HL-60 (cell line): Measurements from ENCODE around the gene DDX39A.

ENCODE experiments used
- DNase-seq, 2 experiments: peaks; one replicate each; pipeline ENCODE4 v3.0.0-alpha.2; 2010 to 2020; ENCODE audit warnings: low read depth in 1 of 2, low spot score in 1 of 2
- H3K27ac ChIP-seq: fragments of 250-450 bp; sonication (Bioruptor Pico); replicated peaks from 2 replicates; pipeline ENCODE4 v1.5.1; 2020; ENCODE audit warnings: mild to moderate bottlenecking, moderate library complexity
- H3K27me3 ChIP-seq: fragments of 250-450 bp; sonication (Bioruptor Pico); 2 replicates; pipeline ENCODE4 v1.5.1; 2021; ENCODE audit warnings: mild to moderate bottlenecking, moderate library complexity; ENCODE audit not compliant: insufficient read depth, poor library complexity, severe bottlenecking
- H3K4me3 ChIP-seq: replicated peaks from 2 replicates; pipeline ENCODE4 v1.5.1; 2011; ENCODE audit warnings: mild to moderate bottlenecking, control low read depth, low read length; ENCODE audit not compliant: insufficient read depth
- GABPA ChIP-seq: IDR thresholded peaks from 2 replicates; pipeline ENCODE4 v1.6.1; 2012; ENCODE audit warnings: low read depth
- POLR2AphosphoS5 ChIP-seq: IDR thresholded peaks from 2 replicates; pipeline ENCODE4 v1.6.1; 2012; ENCODE audit warnings: low read depth
- SPI1 ChIP-seq: IDR thresholded peaks from 2 replicates; pipeline ENCODE4 v1.6.1; 2012; ENCODE audit warnings: low read depth, mild to moderate bottlenecking, borderline replicate concordance
- TF ChIP-seq, protein P1 (sequence below): IDR thresholded peaks from one replicate; pipeline ENCODE4 v1.5.1; 2011; ENCODE audit warnings: low read length, control low read depth, inconsistent platforms; ENCODE audit not compliant: insufficient read depth
- TF ChIP-seq, protein P2 (sequence below): IDR thresholded peaks from 2 replicates; pipeline ENCODE4 v1.6.1; 2012; ENCODE audit warnings: low read depth; ENCODE audit not compliant: insufficient replicate concordance

Gene DDX39A

DNA sequence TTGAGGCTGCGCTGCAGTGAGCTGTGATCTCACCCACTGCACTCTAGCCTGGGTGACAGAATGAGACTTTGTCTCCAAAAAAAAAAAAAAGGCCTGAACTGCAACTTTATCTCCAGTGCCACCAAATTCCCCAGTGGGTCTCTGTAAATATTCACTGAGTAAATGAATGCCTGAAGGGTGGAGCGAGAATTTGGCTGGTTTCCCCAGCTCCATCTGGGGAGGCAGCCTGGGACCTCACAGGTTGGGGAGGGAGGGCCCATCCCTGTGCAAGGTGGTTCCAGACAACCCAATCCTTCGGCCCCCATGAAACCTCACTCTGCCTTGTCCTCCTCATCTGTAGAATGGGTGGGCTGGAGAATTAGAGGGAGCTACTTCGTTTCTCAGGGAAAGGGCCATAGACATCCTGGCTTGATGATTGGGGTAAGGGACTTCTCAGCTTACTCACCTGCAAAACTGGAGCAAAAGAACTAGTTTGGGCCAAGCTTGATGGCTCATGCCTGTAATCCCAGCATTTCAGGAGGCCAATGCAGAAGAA, 9.8 kb upstream of the DDX39A start:
- no peak for DNase-seq
- Histone ChIP-seq H3K4me3 (no peak overlapping the region), H3K27ac (no peak overlapping the region), H3K27me3 (no peaks in the 10 kb centered on the region)
- TF ChIP-seq SPI1, result no peak
- no peak for TF ChIP-seq POLR2AphosphoS5
- TF ChIP-seq GABPA, result no peak
- TF ChIP-seq, protein P1, sequence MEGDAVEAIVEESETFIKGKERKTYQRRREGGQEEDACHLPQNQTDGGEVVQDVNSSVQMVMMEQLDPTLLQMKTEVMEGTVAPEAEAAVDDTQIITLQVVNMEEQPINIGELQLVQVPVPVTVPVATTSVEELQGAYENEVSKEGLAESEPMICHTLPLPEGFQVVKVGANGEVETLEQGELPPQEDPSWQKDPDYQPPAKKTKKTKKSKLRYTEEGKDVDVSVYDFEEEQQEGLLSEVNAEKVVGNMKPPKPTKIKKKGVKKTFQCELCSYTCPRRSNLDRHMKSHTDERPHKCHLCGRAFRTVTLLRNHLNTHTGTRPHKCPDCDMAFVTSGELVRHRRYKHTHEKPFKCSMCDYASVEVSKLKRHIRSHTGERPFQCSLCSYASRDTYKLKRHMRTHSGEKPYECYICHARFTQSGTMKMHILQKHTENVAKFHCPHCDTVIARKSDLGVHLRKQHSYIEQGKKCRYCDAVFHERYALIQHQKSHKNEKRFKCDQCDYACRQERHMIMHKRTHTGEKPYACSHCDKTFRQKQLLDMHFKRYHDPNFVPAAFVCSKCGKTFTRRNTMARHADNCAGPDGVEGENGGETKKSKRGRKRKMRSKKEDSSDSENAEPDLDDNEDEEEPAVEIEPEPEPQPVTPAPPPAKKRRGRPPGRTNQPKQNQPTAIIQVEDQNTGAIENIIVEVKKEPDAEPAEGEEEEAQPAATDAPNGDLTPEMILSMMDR, result no peak
- TF ChIP-seq, protein P2, sequence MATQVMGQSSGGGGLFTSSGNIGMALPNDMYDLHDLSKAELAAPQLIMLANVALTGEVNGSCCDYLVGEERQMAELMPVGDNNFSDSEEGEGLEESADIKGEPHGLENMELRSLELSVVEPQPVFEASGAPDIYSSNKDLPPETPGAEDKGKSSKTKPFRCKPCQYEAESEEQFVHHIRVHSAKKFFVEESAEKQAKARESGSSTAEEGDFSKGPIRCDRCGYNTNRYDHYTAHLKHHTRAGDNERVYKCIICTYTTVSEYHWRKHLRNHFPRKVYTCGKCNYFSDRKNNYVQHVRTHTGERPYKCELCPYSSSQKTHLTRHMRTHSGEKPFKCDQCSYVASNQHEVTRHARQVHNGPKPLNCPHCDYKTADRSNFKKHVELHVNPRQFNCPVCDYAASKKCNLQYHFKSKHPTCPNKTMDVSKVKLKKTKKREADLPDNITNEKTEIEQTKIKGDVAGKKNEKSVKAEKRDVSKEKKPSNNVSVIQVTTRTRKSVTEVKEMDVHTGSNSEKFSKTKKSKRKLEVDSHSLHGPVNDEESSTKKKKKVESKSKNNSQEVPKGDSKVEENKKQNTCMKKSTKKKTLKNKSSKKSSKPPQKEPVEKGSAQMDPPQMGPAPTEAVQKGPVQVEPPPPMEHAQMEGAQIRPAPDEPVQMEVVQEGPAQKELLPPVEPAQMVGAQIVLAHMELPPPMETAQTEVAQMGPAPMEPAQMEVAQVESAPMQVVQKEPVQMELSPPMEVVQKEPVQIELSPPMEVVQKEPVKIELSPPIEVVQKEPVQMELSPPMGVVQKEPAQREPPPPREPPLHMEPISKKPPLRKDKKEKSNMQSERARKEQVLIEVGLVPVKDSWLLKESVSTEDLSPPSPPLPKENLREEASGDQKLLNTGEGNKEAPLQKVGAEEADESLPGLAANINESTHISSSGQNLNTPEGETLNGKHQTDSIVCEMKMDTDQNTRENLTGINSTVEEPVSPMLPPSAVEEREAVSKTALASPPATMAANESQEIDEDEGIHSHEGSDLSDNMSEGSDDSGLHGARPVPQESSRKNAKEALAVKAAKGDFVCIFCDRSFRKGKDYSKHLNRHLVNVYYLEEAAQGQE, result no peak

DNA sequence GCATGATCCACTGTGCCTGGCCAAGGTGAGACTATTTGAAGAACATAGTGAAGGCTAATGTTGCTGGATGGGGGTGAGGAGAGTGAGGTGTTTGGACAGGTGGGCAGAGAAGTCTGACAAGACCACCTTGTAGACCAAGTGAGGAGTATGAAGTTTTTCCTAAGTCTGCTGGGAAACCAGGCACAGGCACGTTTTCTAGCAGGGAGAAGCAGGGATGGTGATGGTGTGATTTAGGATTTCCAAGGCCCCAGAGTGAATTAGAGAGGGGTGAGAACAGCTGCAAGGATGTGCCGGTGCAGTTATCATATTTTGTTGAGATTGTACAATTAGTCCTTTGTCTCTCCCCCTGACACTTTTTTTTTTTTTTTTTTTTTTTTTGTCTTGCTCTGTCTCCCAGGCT, 8.3 kb upstream of the DDX39A start:
- no peak for DNase-seq
- H3K27ac ChIP-seq, result no peak overlapping the region
- TF ChIP-seq, protein P1, result no peak
- TF ChIP-seq POLR2AphosphoS5 (no peak), SPI1 (no peak), GABPA (no peak)
- TF ChIP-seq, protein P2, result no peak
- no peak overlapping the region for H3K4me3 ChIP-seq
- no peaks in the 10 kb centered on the region for H3K27me3 ChIP-seq

DNA sequence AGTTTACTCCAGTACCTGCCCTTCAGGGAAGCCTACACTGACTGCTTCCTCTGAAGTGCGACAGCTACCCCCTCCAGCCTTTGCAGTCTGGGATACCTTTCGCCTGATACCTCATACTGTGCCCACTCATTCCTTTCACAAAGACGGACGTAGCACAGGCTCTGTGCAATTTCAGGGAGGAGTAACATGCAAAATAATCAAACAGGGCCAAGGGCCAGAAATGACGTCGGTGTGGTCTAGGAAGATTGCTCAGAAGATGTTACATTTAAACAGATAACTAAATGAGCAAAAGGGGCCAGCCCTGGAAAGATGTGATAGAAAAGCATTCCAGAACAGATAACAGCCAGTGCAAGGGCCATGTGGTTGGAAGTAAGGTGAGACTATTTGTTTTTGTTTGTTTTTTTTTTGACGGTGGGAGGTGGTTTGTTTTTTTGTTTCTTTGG, 6.6 kb upstream of the DDX39A start:
- no peak overlapping the region for H3K27ac ChIP-seq
- DNase-seq, result no peak
- TF ChIP-seq, protein P2, result no peak
- TF ChIP-seq GABPA (no peak), POLR2AphosphoS5 (no peak), SPI1 (no peak)
- TF ChIP-seq, protein P1, result no peak
- H3K27me3 ChIP-seq, result no peaks in the 10 kb centered on the region
- no peak overlapping the region for H3K4me3 ChIP-seq
